CD4-positive, alpha-beta T cell (primary cell): ENCODE measurements around the gene GPR162. TPM values are rescaled to one million over a fixed set of nuclear protein-coding genes. Genes with fewer than 3 reads are reported as not detected.

Experiments used
- ATAC-seq: fragments of 200-7000 bp; cut with Tn5 transposase; one replicate; pipeline ENCODE4 v1.10.0; 2022; ENCODE audit warnings: mild to moderate bottlenecking; ENCODE audit not compliant: poor library complexity
- CTCF ChIA-PET: fragments of 350-600 bp; sonication (Branson Sonifier 250); formaldehyde crosslinking; loops from one replicate; lab custom pipeline; 2021; ENCODE audit warnings: antibody characterized with exemption, inconsistent platforms; lab: Charles Lee
- POLR2A ChIA-PET: fragments of 350-600 bp; sonication (Branson Sonifier 250); formaldehyde crosslinking; loops from one replicate; lab custom pipeline; 2021; ENCODE audit warnings: antibody characterized with exemption, inconsistent platforms; lab: Charles Lee
- DNase-seq, 14 experiments: peaks; one replicate each; pipeline ENCODE4 v3.0.0-alpha.2; 2013 to 2020; ENCODE audit warnings: mixed read lengths in 2 of 14
- H3K27ac ChIP-seq, 2 donors: one replicate each; pipeline versions ENCODE4 v1.5.1 to v1.7.0; 2013; ENCODE audit warnings: low read length in 2 of 2, low read depth in 1 of 2, mild to moderate bottlenecking in 1 of 2
- H3K27me3 ChIP-seq, 2 experiments: 1 replicate in 1 of 2; 2 replicates in 1 of 2; pipeline versions ENCODE4 v1.6.1 to v1.7.0; 2013; ENCODE audit warnings: low read length in 2 of 2, control low read depth in 1 of 2, mild to moderate bottlenecking in 1 of 2, moderate library complexity in 1 of 2; ENCODE audit not compliant: insufficient read depth in 2 of 2, control insufficient read depth in 1 of 2
- H3K36me3 ChIP-seq: one replicate; pipeline ENCODE4 v1.6.1; 2013; ENCODE audit warnings: low read length, control low read depth; ENCODE audit not compliant: insufficient read depth
- H3K4me1 ChIP-seq: one replicate; pipeline ENCODE4 v1.6.1; 2013; ENCODE audit warnings: low read length, control low read depth; ENCODE audit not compliant: insufficient read depth
- H3K4me3 ChIP-seq: one replicate; pipeline ENCODE4 v1.5.1; 2013; ENCODE audit warnings: mild to moderate bottlenecking, low read length, moderate library complexity
- H3K9me3 ChIP-seq, 2 experiments: 1 replicate in 1 of 2; 2 replicates in 1 of 2; pipeline versions ENCODE4 v1.6.1 to v1.7.0; 2013; ENCODE audit warnings: low read length in 2 of 2, mild to moderate bottlenecking in 2 of 2, control low read depth in 1 of 2, moderate library complexity in 1 of 2; ENCODE audit not compliant: control insufficient read depth in 1 of 2, insufficient read depth in 1 of 2
- H3K27ac Mint-ChIP-seq: one replicate; pipeline ENCODE4 v1.8.0; 2020; ENCODE audit warnings: mixed read lengths
- H3K27me3 Mint-ChIP-seq: one replicate; pipeline ENCODE4 v1.8.0; 2021; ENCODE audit warnings: mixed read lengths
- H3K36me3 Mint-ChIP-seq: one replicate; pipeline ENCODE4 v1.8.0; 2021; ENCODE audit warnings: low read depth, mixed read lengths
- H3K4me1 Mint-ChIP-seq: one replicate; pipeline ENCODE4 v1.8.0; 2021; ENCODE audit warnings: low read depth, mixed read lengths
- H3K4me3 Mint-ChIP-seq: one replicate; pipeline ENCODE4 v1.8.0; 2020; ENCODE audit warnings: mild to moderate bottlenecking, mixed read lengths
- H3K9me3 Mint-ChIP-seq: one replicate; pipeline ENCODE4 v1.8.0; 2020; ENCODE audit warnings: mixed read lengths
- CTCF ChIP-seq: fragments of 200-600 bp; IDR thresholded peaks from one replicate; pipeline ENCODE4 v1.8.0; 2022; ENCODE audit warnings: antibody characterized with exemption, mild to moderate bottlenecking
- intact Hi-C, 2 experiments: fragments of 100-400 bp; cut with DNase I in 1 of 2; cut with micrococcal nuclease in 1 of 2; formaldehyde crosslinking; loops; one replicate each; pipeline versions ENCODE4 v1.15.1 to v1.9.0; 2023 to 2025; cut with DNase I, micrococcal nuclease
- total RNA-seq, 174 experiments: library from RNA in 2 of 174; stranded (reverse) in 2 of 174; gene quantifications; one replicate each; pipeline ENCODE4 v1.2.3 and lab custom pipeline; 2021 to 2026

The GPR162 gene
- total RNA-seq, 2 experiments from 2014 or later, result not detected

- H3K4me3 Mint-ChIP-seq, result no peak overlapping the region
These were observed 26.1 kb downstream of the GPR162 start for GRCh38 chr12:6847676-6848075.

GRCh38 chr12:6849427-6849826, 27.8 kb downstream of the GPR162 start:
- H3K27ac ChIP-seq, result no peak overlapping the region
- POLR2A ChIA-PET, result no interaction called here

More at GRCh38 chr12:6847676-6848075, 26.1 kb downstream of the GPR162 start:
- no peak overlapping the region for H3K4me3 ChIP-seq
- no peaks in the 10 kb centered on the region for H3K27me3 ChIP-seq
- H3K9me3 ChIP-seq, result no peaks in the 10 kb centered on the region
- no peaks in the 10 kb centered on the region for H3K36me3 ChIP-seq
- DNase-seq (no peak), ATAC-seq (no peak)
- H3K4me1 ChIP-seq, result peaks cover 21% of the 10 kb centered on the region
- Mint-ChIP-seq H3K4me1 (peaks cover 8% of the 10 kb centered on the region), H3K36me3 (peaks cover 12% of the 10 kb centered on the region), H3K27me3 (no peaks in the 10 kb centered on the region), H3K27ac (no peak overlapping the region), H3K9me3 (no peaks in the 10 kb centered on the region)
- ChIA-PET POLR2A (no interaction called here), CTCF (no interaction called here)
- no peak for TF ChIP-seq CTCF
- intact Hi-C loops, result no loop called here
- no peak overlapping the region for H3K27ac ChIP-seq

GRCh38 chr12:6849976-6850560, 28.4 kb downstream of the GPR162 start:
- H3K27ac ChIP-seq, result no peak overlapping the region
- intact Hi-C loops, result loop anchor here (2.0 to 5.0 kb wide), 6 partner anchors 42 to 188 kb away; partner anchors contain the start of genes EMG1 (in 2 of the 2), PHB2 (in 2 of the 2), CD4 (in 1 of the 2) and ING4 (in 1 of the 2)
- H3K4me3 ChIP-seq, result no peak overlapping the region
- Mint-ChIP-seq H3K4me1 (peaks cover 25% of the 10 kb centered on the region), H3K4me3 (peak overlapping the region; percentile 39), H3K9me3 (no peaks in the 10 kb centered on the region), H3K27ac (no peak overlapping the region), H3K27me3 (no peaks in the 10 kb centered on the region), H3K36me3 (peaks cover 17% of the 10 kb centered on the region)
- TF ChIP-seq CTCF, result no peak
- H3K27me3 ChIP-seq, result no peaks in the 10 kb centered on the region
- ATAC-seq (no peak), DNase-seq (no peak)
- CTCF ChIA-PET, result interaction anchor here (1.2 to 2.9 kb wide), 2 partner anchors 15 to 22 kb away, joined by 3 to 11 read pairs; no protein-coding TSS in a partner anchor
- peaks cover 5% of the 10 kb centered on the region for H3K36me3 ChIP-seq
- POLR2A ChIA-PET, result interaction anchor here (2.9 to 6.6 kb wide), 3 partner anchors 17 to 161 kb away, joined by 16 to 90 read pairs (median 43); partner anchors contain the start of genes GPR162, TPI1 and ZNF384
- no peaks in the 10 kb centered on the region for H3K9me3 ChIP-seq
- peaks cover 37% of the 10 kb centered on the region for H3K4me1 ChIP-seq

More at GRCh38 chr12:6849427-6849826, 27.8 kb downstream of the GPR162 start:
- Mint-ChIP-seq H3K9me3 (no peaks in the 10 kb centered on the region), H3K4me3 (no peak overlapping the region), H3K27ac (no peak overlapping the region), H3K36me3 (peaks cover 17% of the 10 kb centered on the region), H3K27me3 (no peaks in the 10 kb centered on the region), H3K4me1 (peaks cover 25% of the 10 kb centered on the region)
- Histone ChIP-seq H3K4me3 (no peak overlapping the region), H3K36me3 (no peaks in the 10 kb centered on the region), H3K9me3 (no peaks in the 10 kb centered on the region), H3K4me1 (peaks cover 37% of the 10 kb centered on the region), H3K27me3 (no peaks in the 10 kb centered on the region)
- intact Hi-C loops, result no loop called here
- TF ChIP-seq CTCF, result no peak
- DNase-seq (no peak), ATAC-seq (no peak)
- CTCF ChIA-PET, result interaction anchor here (1.2 kb wide), 1 partner anchor 23 kb away, joined by 3 read pairs; no protein-coding TSS in a partner anchor
